HG02610 (cell line): ENCODE data around the gene SLC37A3.
"Not testable (repeated sequence)": the region's sequence is repeated elsewhere in the genome, so short reads cannot be mapped to it uniquely, and the experiment has no call there.

Experiments
- ATAC-seq: cut with Tn5 transposase; IDR thresholded peaks from one replicate; pipeline ENCODE4 v1.9.1; 2021; ENCODE audit warnings: mild to moderate bottlenecking, moderate library complexity; ENCODE audit not compliant: unreplicated experiment

Gene SLC37A3

GRCh38 chr7:140397784-140398750 is at the start of gene SLC37A3:
SLC37A3 (minus strand) TSS chr7:140398530; CDS start chr7:140382526, 16,004 bp downstream.
- peak; percentile 96 for ATAC-seq

DNA sequence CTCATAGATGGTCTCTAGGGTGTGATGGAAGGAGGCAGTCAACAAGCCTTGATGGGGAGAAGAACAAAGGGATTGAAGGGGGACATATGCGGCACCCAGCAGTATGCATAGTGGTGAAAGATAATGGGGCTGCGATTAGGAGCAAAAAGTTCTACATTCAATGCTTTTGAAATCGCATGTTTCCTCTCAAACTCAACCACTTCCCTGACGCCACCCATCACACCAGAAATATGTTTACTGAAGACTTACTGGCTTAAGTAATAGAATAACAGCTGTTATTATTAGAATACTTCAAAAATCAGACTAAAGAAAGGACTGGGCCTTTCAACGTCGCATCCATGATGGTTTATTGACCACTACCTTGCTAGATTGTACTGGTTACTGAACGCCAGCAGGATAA is 49.5 kb upstream of the SLC37A3 start:
- ATAC-seq, result no peak

DNA sequence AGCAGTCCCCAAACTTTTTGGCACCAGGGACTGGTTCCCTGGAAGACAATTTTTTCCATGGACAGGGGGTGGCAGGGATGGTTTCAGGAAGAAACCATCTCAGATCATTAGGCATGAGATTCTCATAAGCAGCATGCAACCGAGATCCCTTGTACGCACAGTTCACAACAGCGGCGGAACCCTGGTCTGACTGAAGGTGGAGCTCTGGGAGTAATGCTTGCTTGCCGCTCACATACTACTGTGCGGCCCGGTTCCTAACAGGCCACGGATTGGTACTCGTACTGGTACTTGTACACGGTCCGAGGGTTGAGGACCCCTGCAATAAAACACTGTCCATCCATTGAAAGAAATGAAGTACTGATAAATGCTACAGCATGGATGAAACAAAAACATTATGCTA is 48.1 kb upstream of the SLC37A3 start:
- no peak for ATAC-seq

- ATAC-seq, result no peak
These were observed 43.2 kb upstream of the SLC37A3 start for GRCh38 chr7:140441519-140441918.

- ATAC-seq, result no peak
These were observed 42.3 kb upstream of the SLC37A3 start for GRCh38 chr7:140440593-140440992.

- no peak for ATAC-seq
These were observed 41.0 kb upstream of the SLC37A3 start for GRCh38 chr7:140439359-140439758.

- ATAC-seq, result no peak
These were observed 37.0 kb upstream of the SLC37A3 start for GRCh38 chr7:140435252-140435895.

- no peak for ATAC-seq
These were observed 35.1 kb upstream of the SLC37A3 start for GRCh38 chr7:140433396-140433795.

DNA sequence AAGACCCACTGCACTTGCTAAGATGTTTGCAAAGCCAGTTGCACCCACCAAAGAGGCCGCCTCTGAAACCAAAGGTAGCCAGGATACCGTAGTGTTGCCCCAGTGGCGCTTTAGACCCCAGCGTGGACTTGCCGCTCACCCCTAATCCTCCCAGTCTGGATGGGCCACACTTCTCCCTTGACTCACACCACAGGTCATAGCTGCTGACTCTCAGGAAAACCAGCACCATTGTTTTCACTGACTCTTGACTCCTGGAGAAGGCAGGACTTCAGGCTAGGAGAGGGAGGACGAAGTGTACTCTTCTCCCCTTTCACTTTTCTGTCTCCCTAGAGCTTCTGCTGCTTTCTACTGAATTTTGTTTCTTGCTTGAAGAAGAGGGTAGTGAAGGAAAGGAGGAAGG is 27.8 kb upstream of the SLC37A3 start:
- ATAC-seq, result no peak

- no peak for ATAC-seq
These were observed 27.4 kb upstream of the SLC37A3 start for GRCh38 chr7:140425718-140426117.

DNA sequence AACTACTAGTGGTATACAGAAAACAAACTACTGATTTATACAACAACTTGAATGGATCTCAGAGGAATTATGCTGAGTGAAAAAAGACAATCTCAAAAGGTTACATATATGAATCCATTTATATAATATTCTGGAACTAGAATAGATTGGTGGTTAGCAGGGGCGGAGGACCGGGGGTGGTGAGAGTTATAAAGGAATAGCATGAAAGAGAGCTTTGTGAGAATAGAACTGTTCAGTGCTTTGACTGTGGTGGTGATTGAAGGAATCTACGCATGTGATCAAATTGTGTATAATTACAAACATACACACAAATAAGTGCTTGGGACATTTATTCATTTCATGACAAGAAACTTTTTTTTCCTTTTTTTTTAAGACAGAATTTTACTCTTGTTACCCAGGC is 25.2 kb upstream of the SLC37A3 start:
- ATAC-seq, result no peak

- ATAC-seq, result no peak
These were observed 23.2 kb upstream of the SLC37A3 start for GRCh38 chr7:140421521-140421920.

DNA sequence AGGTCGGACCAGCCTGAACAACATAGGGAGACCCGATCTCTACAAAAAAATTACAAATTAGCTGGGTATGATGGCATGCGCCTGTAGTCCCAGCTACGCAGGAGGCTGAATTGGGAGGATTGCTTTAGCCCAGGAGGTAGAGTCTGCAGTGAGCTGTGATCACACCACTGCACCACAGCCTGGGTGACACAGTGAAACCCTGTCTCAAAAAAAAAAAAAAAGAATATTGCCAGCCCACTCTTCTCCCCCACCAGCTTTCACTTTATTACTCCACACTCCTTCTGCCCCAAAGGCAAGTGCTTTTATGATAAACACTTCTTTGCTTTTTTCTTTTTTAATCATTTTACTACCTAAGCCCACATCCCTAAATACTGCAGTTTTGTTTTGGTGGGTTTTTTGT is 20.3 kb upstream of the SLC37A3 start:
- ATAC-seq, result no peak

GRCh38 chr7:140418156-140418472 is 19.8 kb upstream of the SLC37A3 start:
- not testable (repeated sequence) for ATAC-seq

- no peak for ATAC-seq
These were observed 19.3 kb upstream of the SLC37A3 start for GRCh38 chr7:140417456-140418155.

DNA sequence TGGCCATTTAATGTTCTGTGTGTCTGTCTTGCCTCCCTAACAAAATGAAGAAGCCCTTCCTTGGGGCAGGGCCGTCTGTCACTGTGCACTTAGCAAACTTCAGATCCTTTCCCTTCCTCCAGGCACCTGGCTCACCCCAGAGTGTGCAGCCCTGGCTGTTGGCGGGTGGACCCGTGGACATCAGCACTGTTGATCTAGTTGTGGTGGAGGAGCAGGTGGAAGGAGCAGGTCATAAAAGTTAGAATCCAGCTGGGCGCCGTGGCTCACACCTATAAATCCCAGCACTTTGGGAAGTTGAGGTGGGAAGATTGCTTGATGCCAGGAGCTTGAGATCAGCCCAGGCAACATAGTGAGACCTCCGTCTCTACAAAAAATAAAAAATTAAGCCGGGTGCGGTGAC is 18.2 kb upstream of the SLC37A3 start:
- no peak for ATAC-seq

DNA sequence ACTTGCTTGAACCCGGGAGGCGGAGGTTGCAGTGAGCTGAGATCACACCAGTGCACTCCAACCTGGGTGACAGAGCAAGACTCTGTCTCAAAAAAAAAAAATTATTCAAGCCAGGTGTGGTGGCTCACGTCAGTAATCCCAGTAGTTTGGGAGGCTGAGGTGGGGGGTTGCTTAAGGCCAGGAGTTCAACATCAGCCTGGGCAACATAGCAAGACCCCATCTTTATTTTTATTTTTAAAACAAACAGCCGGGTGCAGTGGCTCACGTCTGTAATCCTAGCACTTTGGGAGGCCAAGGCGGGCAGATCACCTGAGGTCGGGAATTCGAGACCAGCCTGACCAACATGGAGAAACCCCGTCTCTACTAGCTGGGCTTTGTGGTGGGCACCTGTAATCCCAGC is 17.5 kb upstream of the SLC37A3 start:
- not testable (repeated sequence) for ATAC-seq

GRCh38 chr7:140415361-140415760 is 17.0 kb upstream of the SLC37A3 start:
- ATAC-seq, result no peak

- ATAC-seq, result no peak
These were observed 6.3 kb upstream of the SLC37A3 start for GRCh38 chr7:140404565-140405065.

GRCh38 chr7:140403878-140404564 is 5.7 kb upstream of the SLC37A3 start, which contains the start of gene RAB19:
RAB19 (plus strand) TSS chr7:140404058; CDS start chr7:140407647, 3,589 bp downstream.
- ATAC-seq, result no peak
